ENCODE data around the gene FBXW2.

The FBXW2 gene

DNA sequence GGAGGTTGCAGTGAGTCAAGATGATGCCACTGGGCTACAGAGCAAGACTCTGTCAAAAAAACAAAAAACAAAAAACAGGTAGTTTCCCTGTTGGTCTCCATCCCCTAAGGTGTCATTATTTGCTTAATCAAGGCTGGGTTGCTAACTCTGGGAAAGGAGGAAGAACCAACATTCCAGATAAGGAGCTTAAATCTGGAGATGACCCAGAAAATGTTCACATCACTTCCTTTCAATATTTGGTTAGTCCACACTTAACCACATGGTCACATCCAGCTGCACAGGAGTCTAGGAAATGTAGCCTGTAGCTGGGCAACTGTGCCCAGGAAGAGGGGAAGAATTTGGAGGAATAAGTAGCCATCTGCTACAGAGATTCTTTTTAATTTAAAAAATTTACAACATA is 53.1 kb downstream of the FBXW2 start:
- no peak for DNase-seq

DNA sequence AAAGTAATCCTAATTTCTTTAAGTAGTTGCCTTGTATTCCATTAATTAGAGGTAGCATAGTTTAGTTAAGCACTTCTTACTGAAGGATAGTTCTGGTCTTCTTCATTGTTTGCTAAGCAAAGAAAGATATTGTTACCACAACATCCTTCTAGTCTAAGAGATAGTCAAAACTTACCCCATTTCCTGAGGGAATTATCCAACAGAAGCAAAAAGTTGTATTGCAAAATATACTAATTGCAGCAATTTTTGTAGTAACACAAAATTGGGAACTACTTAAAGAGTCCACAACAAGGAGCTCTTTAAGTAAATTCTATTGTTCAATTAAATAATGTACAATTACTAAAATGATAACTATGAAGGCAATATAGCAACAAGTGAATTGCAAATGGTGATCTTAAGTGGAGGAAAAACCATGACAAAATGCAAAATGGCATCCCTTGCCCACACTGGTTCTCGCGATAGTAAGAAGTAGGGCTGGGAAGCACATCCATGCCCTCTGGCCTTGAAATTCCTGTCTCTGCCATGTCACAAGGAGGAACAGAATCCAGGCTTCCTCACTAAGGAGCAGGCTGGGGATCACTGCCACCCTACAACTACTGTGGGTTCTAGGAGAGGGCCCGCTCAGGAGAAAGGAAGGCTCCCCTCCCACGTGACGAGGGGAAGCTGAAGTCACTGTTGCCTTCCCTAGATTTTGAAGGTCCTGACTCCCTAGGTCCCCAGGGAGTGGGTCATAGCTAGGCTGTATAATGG is 55.6 kb downstream of the FBXW2 start:
- no peak for DNase-seq

DNA sequence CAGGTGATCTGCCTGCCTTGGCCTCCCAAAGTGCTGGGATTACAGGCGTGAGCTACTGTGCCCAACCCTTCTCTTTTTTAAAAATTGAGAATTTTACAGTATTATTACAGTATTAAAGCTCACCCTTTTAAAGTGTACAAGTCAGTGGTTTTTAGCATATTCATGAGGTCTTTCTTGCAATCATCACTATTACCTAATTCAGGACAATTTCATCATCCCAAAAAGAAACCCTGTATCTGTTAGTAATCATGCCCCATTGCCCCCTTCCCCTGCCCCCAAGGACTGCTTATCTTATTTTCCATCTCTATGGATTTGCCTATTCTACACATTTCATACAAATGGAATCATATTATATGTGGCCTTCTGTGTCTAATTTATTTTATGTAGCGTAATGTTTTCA is 56.3 kb downstream of the FBXW2 start:
- DNase-seq, result no peak

DNA sequence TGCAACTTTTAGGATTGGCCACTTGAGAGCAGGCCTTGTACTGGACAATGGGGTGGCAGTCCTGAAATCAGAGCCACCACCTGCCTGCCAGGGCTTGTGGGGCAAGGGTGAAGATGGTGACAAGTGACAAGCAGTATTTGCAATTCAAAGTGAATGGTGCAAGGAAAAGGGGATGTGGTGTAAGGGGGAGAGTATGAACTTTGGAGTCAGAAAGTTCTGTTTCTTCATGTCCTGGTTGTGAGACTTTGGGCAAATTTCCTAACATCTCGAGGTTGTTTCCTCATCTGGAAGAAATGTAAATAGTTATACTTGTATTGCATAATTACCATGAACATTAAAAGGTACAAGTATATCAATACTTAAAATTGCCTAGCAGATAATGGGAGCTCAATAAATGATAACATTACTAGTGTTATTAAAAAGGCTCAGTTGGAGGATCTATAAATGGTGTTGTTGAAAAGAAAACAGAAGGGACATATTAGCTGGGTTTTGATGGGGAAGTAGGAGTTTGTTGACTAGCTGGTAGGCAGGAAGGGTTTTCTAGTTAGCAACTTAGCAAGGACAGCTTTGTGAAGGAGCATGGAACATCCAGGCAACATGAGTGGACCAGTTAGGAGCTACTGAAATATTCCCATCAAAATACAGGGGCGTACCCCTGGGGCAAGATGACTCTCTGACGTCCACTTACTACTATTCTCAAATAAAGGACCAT is 57.6 kb downstream of the FBXW2 start:
- DNase-seq, result no peak

DNA sequence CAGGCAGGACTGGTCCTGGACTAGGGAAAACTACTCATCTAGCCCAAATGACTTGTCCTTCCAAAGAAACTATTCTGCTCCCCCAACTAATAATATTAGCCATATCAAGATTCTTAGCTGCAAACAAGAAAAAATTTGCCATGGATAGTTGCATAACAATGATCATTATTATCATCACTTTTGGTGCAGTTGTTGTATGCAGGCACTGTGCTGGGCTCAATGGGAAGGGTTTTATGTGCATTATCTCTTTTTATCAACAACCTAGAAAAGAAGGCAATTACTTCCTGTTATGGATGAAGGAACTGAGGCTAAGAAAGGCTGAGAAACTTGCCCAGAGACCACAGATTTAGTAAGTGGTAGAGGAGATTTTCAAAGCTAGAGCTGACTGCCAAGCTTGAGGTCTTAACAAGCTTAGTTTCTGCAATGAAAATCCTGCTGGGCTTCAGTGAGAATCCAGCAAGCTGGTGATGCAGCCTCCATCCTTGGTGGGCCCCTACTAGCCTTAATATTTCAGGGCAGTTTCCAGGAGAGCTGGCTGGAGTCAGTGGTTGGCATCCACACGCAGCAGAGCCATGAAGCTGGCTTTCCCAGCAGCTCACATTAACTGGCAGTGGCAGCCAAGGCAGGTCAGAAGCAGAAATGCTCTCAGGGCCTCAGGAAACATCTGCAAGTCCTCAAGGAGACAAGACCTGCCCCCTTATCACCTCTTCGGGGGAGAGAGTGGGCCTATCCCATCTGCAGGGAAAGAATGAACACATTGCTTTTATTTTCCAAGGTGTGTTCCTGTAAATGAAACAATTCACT is 58.4 kb downstream of the FBXW2 start:
- DNase-seq, result no peak

DNA sequence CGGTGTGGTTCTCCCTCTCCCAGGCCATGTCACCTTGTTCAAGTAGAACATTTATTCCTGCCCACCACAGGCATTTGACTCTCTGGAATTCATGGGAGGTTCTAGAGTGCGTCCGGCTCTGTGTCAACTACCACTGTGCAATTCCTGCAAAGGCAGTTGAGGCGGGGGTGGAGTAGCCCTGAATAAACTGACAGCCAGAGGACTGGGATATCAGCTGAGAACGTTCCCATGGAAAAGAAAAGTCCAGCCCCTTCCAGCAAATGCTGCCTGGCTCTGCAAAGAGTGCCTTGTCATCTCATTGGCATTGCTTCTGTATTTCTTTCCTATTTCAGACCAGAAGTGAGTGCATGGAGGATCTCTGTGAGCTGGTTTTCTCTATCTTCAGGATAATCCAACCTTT is 60.0 kb downstream of the FBXW2 start:
- DNase-seq, result no peak

DNA sequence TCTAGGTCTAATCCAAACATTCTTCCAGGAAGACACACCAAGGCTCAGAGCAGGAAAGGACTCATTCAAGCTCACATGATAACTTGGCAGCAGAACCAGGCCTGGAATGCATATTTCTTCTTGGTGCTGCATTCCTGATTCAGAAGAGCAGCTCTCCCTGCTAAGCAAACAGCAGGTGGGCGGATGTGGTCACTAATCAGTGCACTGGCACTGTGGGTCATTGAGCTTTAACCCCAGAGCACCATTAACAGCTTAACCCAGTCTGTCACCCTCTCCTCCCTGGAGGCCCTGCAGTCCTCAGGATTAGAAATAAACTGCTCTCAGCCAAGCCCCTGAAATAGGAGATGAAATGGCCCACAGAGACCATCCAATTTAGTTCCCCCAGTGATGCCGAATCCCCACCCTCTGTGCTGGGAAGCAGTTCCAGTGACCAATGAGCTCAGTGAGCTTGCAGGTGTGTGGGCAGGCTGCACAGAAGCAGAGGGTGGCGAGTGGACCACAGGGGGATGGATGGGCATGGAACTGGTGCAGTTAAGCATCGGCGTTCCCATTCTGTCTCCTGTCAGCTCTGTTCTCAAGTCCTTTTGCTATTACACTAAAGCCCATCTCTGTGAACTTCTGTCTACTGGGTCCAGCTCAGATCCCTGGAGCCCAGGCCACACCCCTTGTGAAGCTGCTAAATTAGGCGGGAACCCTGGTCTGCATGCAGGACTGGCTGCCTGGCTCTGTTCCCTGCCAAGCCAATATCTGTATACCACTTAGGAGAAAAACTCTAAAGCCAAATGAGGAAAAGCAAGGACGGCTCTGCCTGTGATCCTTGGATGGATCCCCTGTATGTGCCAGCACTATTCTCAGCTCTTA is 62.3 kb downstream of the FBXW2 start:
- no peak for DNase-seq

DNA sequence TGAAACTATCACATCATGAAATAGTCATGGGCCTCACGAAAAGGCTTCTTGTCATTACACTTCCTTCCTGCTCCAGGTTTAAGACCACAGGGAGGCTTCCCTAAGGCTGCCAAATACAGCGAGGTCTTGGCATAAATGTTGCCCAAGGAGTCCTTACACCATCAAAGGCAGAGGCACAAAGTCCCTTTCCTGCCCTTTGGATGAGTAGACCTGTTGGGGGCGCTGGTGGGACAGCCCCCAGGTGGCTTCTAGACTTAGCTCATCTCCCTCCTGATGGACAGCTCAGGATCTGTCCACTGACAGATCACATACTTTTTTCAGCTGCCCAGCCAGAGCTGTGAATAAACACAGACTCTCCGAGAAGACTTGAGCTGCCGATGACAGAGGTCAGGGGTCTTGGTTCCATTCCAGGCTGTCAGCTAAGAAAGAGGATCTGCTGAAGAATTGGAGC is 63.4 kb downstream of the FBXW2 start:
- DNase-seq, result no peak

DNA sequence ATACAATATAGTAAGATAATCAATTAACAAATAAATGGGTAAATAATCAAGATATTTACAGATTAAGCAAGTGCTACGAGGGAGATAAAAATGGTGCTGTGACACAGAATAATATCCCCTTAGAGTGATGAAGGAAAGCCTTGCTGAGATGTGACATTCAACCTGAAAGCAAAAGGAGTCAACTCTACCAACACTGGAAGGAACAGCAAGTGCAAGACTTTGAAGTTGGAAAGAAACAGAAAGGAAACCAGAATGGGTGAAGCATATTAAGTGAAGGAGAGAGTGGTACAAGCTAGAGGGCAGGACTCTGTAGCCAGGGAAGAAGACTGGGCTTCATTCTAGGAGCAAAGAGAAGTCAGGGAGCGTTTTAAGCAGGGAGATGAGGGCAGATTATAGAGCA is 66.7 kb downstream of the FBXW2 start:
- no peak for DNase-seq

DNA sequence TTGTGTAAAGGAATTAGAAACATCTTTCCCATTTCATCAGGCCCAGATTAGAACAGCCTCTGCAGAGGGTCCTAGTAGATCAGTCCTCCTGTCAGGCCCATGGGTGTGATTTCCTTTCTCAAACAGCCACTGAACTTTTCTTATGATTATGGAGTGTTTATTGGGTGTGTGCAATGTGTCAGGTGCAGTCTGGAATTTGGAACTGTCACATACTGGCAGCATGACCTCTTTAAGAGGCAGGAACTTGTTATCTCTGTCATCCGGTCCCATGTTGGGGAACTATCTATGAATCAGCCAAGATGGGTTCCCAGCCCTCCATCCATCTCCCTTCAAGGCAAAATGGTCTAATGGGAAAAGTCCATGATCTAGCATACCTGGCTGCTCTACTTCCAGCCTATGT is 67.3 kb downstream of the FBXW2 start:
- DNase-seq, result no peak

DNA sequence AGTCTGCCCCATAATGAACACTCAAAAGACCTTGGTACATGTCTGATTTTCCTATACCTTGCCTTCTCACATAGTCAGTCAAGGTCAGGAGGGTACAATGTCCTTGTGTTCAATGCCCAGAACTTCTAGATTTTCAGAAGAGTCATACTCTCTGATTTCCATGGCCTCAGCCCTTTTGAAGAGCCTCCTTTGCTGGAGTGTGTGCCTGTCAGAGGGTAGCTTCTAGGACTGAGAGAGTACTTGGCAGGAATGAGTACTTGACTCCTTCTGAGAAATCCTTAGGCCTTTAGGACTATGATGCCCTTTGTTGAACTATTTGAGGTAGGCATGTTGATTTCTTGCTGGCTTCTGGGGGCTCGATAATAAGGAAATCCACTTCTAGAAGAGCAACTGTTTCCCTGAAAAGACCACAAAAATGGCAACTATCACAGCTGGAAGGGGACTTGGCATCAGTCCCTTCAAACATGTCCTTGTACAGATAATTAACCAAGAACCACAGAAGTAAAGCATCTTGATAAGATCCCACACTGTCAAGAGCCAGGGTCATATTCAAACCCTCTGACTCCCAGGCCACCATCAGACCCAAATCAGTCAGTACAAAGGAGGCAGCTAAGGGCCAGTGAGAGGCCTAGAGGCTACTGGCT is 68.3 kb downstream of the FBXW2 start:
- no peak for DNase-seq

DNA sequence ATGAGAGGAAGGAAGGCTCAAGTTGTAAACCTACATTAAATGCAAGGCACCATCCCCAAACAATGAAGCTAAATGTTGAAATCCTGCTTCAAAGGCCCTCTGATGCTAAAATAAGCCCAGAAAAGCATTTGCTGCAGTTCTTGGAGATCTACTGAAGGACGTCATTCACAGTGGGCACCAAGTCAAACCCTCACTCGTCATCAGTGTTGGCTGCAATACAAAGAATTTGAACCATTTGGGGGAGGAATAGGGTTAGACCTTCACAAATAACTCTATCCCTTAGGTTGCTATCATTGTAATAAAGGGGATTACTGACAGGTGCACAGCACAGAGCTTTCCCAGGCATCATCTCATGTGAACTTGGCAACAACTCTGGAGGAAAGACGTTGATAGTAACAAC is 69.7 kb downstream of the FBXW2 start:
- no peak for DNase-seq

DNA sequence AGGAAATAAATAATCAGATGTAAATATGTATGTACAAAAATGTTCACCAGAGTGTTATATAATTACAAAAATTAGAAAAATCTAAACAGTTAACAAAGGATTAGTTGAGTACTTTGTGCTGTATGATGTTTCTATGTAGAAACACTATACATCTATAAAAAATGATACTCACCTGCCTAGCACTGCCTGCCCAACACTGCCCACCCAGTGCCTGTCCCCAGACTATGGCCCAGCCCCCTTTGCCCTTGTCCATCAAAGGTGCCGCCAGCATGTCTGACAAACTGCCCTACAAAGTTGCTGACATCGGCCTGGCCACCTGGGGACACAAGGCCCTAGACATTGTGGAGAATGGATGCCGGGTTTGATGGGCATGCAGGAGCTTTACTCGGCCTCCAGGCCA is 72.8 kb downstream of the FBXW2 start:
- no peak for DNase-seq

DNA sequence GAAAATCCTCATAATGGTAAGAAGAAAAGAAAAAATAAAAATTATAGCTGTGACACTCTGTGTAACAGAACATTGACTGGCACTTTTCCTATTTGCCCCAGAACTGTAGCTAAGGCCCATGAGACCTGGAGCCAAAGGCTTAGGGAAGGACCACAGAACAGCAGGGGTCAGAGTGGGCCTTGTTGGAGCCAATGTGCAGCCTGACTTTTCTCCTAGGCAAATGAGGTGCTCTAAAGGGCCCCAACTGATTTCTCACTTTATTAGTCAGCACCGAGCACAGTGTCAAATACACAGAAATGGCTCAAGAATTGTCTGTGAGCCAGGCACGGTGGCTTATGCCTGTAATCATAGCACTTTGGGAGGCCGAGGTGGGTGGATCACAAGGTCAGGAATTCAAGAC is 74.9 kb downstream of the FBXW2 start:
- no peak for DNase-seq

DNA sequence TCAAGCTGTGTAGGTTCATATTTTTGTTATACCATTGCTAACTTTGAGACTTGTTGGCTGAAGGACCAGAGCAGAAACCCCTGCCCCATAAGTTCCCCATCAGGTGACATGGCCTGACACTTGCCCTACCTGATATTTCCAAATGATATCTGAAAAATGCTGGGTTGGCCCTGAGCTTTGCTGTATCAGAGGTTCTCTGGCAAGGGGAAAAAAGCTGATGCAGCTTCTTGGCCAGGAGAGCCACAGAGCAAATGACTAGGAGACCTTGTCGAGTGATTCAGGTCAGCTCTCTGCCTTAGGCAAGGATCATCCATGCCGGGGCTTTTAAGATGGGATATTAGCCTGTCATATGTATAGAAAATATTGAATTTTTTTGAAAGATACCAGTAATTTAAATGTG is 76.0 kb downstream of the FBXW2 start:
- DNase-seq, result no peak

DNA sequence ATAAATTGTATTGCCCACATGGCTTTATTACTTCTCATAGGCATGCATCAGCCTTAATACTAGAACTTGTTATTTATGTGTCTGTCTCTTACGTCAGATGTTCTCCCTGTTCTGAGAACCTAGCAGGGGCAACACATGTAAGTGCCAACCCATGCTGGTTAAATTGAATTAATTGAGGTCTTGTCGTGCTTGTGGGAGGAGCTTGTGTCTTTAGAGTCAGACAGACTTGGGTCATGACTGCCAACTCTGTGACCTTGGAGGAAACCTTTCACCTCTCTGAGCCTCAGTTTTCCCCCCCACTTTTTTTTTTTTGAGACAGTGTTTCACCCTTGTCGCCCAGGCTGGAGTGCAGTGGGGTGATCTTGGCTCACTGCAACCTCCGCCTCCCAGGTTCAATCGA is 76.7 kb downstream of the FBXW2 start:
- no peak for DNase-seq

DNA sequence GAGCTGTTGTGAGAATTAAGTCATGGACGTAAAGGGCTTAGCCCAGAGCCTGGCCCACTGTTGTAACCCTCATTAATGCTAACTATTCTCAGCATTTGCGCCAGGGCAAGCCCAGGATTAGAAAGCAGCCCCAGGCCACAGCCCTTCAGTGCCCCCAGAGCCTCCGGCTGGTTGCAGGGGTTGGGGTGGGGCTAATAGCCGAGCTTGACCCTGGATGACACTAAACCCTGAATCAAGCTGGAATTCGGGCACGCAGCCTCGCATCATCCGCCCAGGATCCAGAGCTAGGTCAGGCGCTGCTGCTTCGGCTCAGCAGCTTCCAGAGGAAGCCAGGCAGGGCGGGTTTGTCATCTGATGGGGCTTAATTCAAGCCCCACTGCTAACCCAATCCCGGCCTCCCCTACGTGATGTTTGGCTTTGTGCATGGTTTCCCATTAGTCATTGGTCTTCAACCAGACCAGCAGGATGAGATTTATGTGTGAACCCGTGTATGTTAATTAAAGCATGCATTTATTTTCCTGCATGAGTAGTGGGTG is 77.8 kb downstream of the FBXW2 start:
- peak in 1 of 2 experiments; percentile 29 for DNase-seq

DNA sequence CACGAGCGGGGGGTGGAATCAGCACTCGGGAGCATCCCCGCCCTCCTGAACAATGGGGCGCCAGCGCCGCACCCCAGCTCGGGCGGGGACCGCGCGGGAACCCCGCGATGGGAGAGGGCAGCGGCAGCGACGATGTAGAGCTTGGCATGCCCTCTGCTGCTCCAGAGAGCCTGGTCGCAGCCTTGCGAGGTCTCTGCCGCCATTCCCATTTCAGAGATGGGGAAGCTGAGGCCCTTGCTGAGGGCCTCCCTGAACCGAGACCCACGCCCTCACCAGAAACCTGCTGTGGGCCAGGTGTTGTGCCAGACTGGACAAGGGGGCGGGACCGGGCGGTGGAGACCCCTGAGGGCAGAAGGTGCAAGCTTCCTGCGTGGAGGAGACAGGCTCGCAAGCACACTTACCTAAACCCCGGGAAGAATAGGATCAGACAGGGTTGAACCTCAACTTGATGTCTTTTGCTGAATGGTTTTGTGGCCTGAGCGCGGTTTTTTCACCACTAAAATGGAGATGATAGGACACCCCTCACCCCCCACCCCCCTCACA is 78.3 kb downstream of the FBXW2 start:
- no peak for DNase-seq

DNA sequence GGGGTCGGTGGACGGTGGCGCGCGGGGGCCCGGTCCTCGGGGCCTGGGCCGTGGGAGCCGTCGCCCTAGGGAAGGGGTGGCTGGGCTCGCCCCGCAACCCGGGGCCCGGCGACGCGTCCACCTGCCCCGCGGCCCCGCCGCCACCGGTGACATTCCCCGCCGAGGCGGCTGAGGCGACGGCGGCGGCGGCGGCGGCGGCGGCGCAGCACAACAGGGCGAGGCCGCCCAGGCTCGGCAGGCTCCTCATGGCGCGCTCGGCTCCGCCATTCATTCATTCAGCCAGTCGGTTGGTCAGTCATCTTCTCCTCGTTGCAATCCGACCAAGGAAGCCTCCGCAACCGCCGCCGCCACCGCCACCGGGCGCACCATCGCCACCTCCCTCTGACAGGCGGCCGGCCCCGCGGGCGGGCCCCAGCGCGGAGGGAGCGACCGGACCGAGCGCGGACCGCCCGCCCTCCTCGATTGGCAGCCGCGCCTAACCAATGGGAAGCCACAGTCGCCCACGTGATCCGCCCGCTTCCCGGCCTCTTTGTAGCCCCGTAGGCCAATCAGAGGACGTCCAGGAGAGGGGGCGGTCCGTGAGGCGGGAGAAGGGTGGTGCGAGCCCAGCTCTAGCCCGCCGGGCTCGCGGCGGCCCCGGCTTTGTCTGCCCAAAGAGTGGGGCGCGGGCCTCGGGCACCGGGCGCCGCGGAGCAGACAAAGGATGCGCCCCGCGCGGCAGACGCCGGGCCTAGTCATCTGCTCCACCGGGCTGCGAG is 78.9 kb downstream of the FBXW2 start, which contains the start of gene MEGF9:
TSS of gene MEGF9 (minus strand) at position 383 of the 758 bp plus-strand sequence. CDS start at position 271, 112 bp downstream.
- DNase-seq, result peak; percentile 97 to 98

DNA sequence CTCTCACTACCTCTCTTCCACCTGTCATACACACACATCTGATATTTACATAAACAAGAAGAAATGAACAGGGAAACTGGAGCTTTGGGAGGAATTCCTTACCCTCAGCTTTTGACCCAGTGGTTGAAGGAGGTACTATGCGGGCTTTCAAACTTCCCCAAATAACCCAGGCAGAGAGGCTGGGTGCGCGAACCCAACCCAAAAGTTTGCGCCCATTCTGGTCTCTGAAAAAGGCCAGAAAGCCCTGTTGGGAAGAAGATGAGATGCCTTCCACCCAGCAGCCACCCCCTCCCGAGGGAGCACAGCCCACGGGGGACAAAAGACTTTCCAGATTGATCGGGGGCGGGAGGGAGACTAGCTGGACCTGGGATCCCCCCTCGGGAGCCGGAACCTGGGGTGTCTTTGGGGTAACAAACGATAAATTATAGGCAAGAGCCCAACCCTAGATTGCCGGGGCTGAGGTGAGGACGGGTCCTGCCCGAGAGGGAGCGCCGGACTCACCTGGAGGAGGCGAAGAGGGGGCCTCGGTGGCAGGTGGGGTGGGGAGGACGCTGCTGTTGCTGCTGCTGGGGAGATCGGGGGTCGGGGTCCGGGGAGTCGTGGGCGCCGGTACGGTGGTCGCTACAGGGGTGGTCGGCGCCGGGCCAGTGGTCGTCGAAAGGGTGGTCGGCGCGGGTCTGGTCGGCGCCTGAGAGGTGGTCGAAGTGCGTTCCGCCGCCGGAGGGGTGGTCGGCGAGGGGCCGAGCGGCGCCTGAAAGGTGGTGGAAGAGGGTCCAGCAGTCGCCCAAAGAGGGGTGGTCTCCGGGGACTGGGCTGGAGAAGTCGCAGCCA is 79.7 kb downstream of the FBXW2 start:
- peak in 1 of 2 experiments; percentile 23 for DNase-seq
